Measurements from ENCODE around the gene PLCB2.

- TF ChIP-seq NFIC (IDR thresholded peaks at IDR 0.05) = peak; percentile 70
- no peak for TF ChIP-seq REST (IDR thresholded peaks at IDR 0.05; ENCODE audit: low read depth)
- TF ChIP-seq CEBPB (IDR thresholded peaks at IDR 0.05) = no peak
- no peak for TF ChIP-seq CREB1 (IDR thresholded peaks at IDR 0.05; ENCODE audit: low read depth)
- no peak for TF ChIP-seq TEAD4 (IDR thresholded peaks at IDR 0.05)
- TF ChIP-seq MAX (IDR thresholded peaks at IDR 0.05) = no peak
- TF ChIP-seq TAF1 (IDR thresholded peaks at IDR 0.05; ENCODE audit: low read depth) = no peak
- TF ChIP-seq TCF12 (IDR thresholded peaks at IDR 0.05; ENCODE audit: low read depth) = no peak
- TF ChIP-seq RAD21 (IDR thresholded peaks at IDR 0.05; ENCODE audit: low read depth) = no peak
- TF ChIP-seq FOXM1 (IDR thresholded peaks at IDR 0.05; ENCODE audit: borderline replicate concordance, low read depth) = no peak
- TF ChIP-seq YY1 (IDR thresholded peaks at IDR 0.05; ENCODE audit: low read depth) = no peak
- TF ChIP-seq ZBTB7A (IDR thresholded peaks at IDR 0.05; ENCODE audit: low read depth) = no peak
- TF ChIP-seq EGR1 (IDR thresholded peaks at IDR 0.05) = no peak
Measured at GRCh38 chr15:40313531-40314398, 6.0 kb upstream of the PLCB2 start.
